ENCODE measurements around the gene SF1. TPM values are rescaled to one million over a fixed set of nuclear protein-coding genes. Genes with fewer than 3 reads are reported as not detected.
"Not testable (repeated sequence)": the region's sequence is repeated elsewhere in the genome, so short reads cannot be mapped to it uniquely, and the experiment has no call there.

SF1 gene
- total and polyA plus RNA-seq, 9 of the 15 experiments (the other 6 are each of a cell fraction or from before 2014, with no cell fraction given), result 13.1 to 334 (median 111) TPM

DNA sequence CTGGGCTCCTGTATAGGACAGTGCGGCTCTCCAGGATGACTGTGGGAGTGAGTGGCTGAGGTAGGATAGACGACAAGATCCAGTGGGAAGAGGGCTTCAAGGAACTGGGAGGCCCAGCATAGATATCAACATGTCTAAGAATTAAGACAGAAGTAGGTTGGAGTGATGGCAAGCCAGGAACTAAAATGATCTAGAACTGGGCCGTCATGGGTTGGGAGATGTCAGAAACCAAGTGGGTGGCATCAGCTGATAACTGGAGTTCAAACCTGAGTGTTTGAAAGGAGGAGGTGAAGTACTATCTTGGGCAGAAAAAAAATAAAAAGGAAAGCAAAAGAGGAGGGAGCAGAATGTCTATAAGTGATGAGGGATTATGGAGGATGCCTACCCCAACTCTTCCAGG lies 39.1 kb upstream of the SF1 start:
- no peaks in the 10 kb centered on the region for H3K36me3 ChIP-seq (ENCODE audit: control insufficient read depth, insufficient read depth, low read length)
- 31% methylated on average over 3 of the region's 3 CpGs for WGBS (ENCODE audit: insufficient coverage, low coverage, missing lambda C conversion rate)
- no peak overlapping the region for H3K27ac ChIP-seq (ENCODE audit: extremely low read depth, low read depth, low read length)
- ChIA-PET CTCF (ENCODE audit: low intra/inter-chr PET ratio) (interaction anchor here (0.6 kb wide), 1 partner anchor 457 kb away, joined by 6 read pairs; no protein-coding TSS in a partner anchor), POLR2A (interaction anchor here (1.0 kb wide), 2 partner anchors 11 to 19 kb away, joined by 3 read pairs; no protein-coding TSS in a partner anchor)
- H3K4me3 ChIP-seq, result no peak overlapping the region
- TF ChIP-seq MAZ (CRISPR knock-in tag; conservative IDR thresholded peaks at IDR 0.05 in 1 of 2, IDR thresholded peaks at IDR 0.05 in 1 of 2), result no peak
- TF ChIP-seq CEBPG (CRISPR knock-in tag; IDR thresholded peaks at IDR 0.05), result no peak
- TF ChIP-seq CEBPG (tag; conservative IDR thresholded peaks at IDR 0.05 in 1 of 2, IDR thresholded peaks at IDR 0.05 in 1 of 2), result no peak
- no peak for TF ChIP-seq TARDBP (IDR thresholded peaks at IDR 0.05)
- TF ChIP-seq KLF13 (tag; IDR thresholded peaks at IDR 0.05; ENCODE audit: borderline replicate concordance, low read depth), result no peak
- TF ChIP-seq ZNF584 (CRISPR knock-in tag; IDR thresholded peaks at IDR 0.05; ENCODE audit: low read depth), result no peak
- H4K20me1 ChIP-seq (replicated peaks; ENCODE audit: control insufficient read depth, insufficient read depth, low read length), result no peaks in the 10 kb centered on the region
- BruUV-seq (replicated peaks), result no TSS peak
- H3K9me1 ChIP-seq (ENCODE audit: control insufficient read depth, insufficient read depth, low read length), result no peaks in the 10 kb centered on the region
- no peak overlapping the region for H2AFZ ChIP-seq (ENCODE audit: low read depth, low read length)
- H3K9me3 ChIP-seq (replicated peaks; ENCODE audit: control insufficient read depth, insufficient read depth, low read depth, low read length), result no peaks in the 10 kb centered on the region
- ATAC-seq (no peak), DNase-seq (ENCODE audit: extremely low read depth in 1 of 4, low spot score in 3 of 4) (no peak), FAIRE-seq (no peak)
- peaks cover 0 to 3% of the 10 kb centered on the region in 2 experiments; a peak in 1 of 5 replicates for H3K4me1 ChIP-seq (replicated peaks in 1 of 2; ENCODE audit: control insufficient read depth in 2 of 2, insufficient read depth in 2 of 2, low read length in 2 of 2)
- H3K79me2 ChIP-seq (ENCODE audit: control insufficient read depth, insufficient read depth, low read length), result no peaks in the 10 kb centered on the region
- H3K9ac ChIP-seq (ENCODE audit: insufficient read depth in 1 of 2, low read depth in 2 of 2, low read length in 2 of 2), result no peak overlapping the region
- intact Hi-C loops (cut with micrococcal nuclease) (no loop called here), in situ Hi-C loops (cut with MboI) (no loop called here)
- H3K27me3 ChIP-seq (ENCODE audit: control insufficient read depth in 2 of 2, insufficient read depth in 2 of 2, low read length in 2 of 2), result no peaks in the 10 kb centered on the region
- no peak overlapping the region for H3K4me2 ChIP-seq (ENCODE audit: insufficient read depth, low read length)

DNA sequence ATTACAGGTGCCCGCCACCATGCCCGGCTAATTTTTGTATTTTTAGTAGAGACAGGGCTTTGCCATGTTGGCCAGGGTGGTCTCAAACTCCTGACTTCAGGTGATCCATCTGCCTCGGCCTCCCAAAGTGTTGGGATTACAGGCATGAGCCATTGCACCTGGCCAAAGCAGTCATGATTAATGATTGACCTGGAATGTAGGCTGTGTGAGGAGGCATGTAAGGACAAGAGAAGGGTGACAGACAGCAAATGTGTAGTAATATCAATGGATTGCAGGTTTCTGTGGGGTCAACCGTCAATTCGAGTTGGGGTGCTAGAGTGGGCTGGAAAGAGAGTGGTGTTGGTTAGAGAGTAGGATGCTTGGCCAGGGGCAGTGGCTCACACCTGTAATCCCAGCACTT lies 37.1 kb upstream of the SF1 start:
- BruUV-seq (replicated peaks); in situ Hi-C loops (cut with MboI); H3K4me2 ChIP-seq (ENCODE audit: insufficient read depth, low read length); ATAC-seq; H2AFZ ChIP-seq (ENCODE audit: low read depth, low read length); DNase-seq (ENCODE audit: extremely low read depth in 1 of 4, low spot score in 3 of 4); intact Hi-C loops (cut with micrococcal nuclease); FAIRE-seq; H3K27ac ChIP-seq (ENCODE audit: extremely low read depth, low read depth, low read length); H3K4me3 ChIP-seq; H3K4me1 ChIP-seq (replicated peaks in 1 of 2; ENCODE audit: control insufficient read depth in 2 of 2, insufficient read depth in 2 of 2, low read length in 2 of 2); H3K79me2 ChIP-seq (ENCODE audit: control insufficient read depth, insufficient read depth, low read length); H3K9me1 ChIP-seq (ENCODE audit: control insufficient read depth, insufficient read depth, low read length); H4K20me1 ChIP-seq (replicated peaks; ENCODE audit: control insufficient read depth, insufficient read depth, low read length); H3K9ac ChIP-seq (ENCODE audit: insufficient read depth in 1 of 2, low read depth in 2 of 2, low read length in 2 of 2); CTCF ChIA-PET (ENCODE audit: low intra/inter-chr PET ratio); H3K27me3 ChIP-seq (ENCODE audit: control insufficient read depth in 2 of 2, insufficient read depth in 2 of 2, low read length in 2 of 2); H3K36me3 ChIP-seq (ENCODE audit: control insufficient read depth, insufficient read depth, low read length); H3K9me3 ChIP-seq (replicated peaks; ENCODE audit: control insufficient read depth, insufficient read depth, low read depth, low read length): not testable (repeated sequence)
- POLR2A ChIA-PET, result interaction anchor here (0.6 to 1.8 kb wide), 2 partner anchors 13 to 281 kb away, joined by 3 to 4 read pairs; no protein-coding TSS in a partner anchor
- WGBS (ENCODE audit: insufficient coverage, low coverage, missing lambda C conversion rate), result 45% methylated on average over 5 of the region's 5 CpGs

Data from K562 (cell line).